Activated CD8-positive, alpha-beta memory T cell treated with anti-CD3 and anti-CD28 coated beads, Interleukin-2, amount 50 U/mL, for 24 hours (primary cell): Measurements from ENCODE around the gene EPS8L3.
"Not testable (repeated sequence)": the region's sequence is repeated elsewhere in the genome, so short reads cannot be mapped to it uniquely, and the experiment has no call there.

Experiments
- DNase-seq: peaks from one replicate; pipeline ENCODE4 v3.0.0-alpha.2; 2020; ENCODE audit errors: extremely low read depth

Gene EPS8L3, protein sequence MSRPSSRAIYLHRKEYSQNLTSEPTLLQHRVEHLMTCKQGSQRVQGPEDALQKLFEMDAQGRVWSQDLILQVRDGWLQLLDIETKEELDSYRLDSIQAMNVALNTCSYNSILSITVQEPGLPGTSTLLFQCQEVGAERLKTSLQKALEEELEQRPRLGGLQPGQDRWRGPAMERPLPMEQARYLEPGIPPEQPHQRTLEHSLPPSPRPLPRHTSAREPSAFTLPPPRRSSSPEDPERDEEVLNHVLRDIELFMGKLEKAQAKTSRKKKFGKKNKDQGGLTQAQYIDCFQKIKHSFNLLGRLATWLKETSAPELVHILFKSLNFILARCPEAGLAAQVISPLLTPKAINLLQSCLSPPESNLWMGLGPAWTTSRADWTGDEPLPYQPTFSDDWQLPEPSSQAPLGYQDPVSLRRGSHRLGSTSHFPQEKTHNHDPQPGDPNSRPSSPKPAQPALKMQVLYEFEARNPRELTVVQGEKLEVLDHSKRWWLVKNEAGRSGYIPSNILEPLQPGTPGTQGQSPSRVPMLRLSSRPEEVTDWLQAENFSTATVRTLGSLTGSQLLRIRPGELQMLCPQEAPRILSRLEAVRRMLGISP

DNA sequence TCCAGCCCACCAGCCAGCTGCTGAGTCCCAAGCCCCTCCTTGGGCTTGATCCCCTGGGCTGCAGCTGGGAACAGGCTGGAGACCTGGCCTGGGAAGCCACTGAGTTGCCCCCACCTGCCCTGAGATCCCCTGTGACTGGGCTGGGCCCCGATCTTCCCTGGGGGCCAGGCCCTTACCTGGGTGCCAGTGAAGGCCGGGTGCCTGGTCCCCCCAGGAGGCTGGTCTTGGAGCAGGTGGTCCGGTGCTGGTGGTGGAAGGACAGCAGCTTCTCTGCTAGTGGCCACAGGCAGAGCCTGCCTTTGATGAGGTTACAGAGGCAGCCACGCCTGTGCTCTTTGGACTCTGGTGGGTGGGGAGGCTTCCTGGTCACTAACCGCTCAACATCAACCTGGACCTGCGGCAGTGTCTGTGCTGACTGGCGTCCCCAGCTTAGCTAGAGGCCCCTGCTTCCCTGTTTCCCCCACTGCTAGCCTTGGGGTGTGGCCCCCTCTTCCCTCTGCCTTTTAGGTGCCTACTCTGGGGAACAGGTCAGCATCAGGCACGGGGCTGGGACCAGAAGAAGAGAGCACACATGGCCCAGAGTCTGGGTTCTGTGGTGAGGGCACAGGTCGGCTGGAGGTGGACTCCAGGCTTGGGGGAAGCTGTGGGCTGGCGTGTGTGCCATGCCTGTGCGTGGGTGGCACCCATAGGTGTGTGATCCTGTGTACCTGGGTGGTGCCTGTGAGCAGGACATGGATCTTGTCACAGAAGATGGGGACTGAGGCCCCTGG, at the start of gene EPS8L3:
Gene EPS8L3 (minus strand): TSS at position 278 of the 770 bp plus-strand sequence. CDS start 2,174 bp downstream, outside the sequence.
- DNase-seq = no peak

DNA sequence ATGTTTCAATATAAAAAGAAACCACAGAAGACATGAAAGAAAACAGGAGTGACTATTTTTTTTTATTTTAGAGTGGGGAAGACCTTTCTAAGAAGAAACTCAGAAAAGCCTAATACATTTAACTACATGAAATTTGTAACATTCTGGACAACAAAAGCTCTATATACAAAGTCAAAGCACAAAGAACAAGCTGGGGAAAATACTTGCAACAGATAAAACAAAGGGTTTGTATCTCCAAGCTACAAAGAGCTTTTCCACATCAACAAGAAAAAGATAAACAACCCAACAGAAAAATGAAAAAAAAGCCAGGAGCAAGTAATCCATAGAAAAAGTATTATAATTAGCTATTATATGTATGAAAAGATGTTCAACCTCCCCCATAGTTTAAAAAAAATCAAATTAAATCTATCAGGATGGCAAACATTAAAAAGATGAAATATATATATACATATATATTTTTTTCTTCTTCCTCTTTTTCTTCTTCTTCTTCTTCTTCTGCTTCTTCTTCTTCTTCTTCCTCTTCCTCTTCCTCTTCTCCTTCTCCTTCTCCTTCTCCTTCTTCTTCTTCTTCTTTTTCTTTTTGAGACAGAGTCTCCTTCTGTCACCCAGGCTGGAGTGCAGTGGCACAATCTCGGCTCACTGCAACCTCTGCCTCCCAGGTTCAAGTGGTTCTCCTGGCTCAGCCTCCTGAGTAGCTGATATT, 49.1 kb upstream of the EPS8L3 start:
- DNase-seq = no peak

DNA sequence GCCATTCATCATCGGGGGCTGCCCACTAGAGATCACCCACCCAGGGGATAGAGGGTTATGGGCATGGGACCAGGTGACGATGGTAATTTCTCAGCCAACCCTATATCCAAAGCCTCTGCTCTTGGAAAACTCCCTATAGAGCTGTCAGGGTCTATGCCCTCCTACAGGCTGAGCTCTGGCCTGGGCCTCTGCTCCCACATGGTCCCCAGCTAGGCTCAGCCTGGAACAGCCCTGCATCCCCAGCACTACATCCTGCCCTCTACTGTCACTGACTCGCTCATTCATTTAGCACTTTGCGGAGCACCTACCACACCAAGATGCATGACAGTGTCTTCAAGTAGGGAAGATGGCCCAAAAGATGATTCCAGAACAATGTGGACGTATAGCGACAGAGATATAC, 45.0 kb upstream of the EPS8L3 start:
- no peak for DNase-seq

DNA sequence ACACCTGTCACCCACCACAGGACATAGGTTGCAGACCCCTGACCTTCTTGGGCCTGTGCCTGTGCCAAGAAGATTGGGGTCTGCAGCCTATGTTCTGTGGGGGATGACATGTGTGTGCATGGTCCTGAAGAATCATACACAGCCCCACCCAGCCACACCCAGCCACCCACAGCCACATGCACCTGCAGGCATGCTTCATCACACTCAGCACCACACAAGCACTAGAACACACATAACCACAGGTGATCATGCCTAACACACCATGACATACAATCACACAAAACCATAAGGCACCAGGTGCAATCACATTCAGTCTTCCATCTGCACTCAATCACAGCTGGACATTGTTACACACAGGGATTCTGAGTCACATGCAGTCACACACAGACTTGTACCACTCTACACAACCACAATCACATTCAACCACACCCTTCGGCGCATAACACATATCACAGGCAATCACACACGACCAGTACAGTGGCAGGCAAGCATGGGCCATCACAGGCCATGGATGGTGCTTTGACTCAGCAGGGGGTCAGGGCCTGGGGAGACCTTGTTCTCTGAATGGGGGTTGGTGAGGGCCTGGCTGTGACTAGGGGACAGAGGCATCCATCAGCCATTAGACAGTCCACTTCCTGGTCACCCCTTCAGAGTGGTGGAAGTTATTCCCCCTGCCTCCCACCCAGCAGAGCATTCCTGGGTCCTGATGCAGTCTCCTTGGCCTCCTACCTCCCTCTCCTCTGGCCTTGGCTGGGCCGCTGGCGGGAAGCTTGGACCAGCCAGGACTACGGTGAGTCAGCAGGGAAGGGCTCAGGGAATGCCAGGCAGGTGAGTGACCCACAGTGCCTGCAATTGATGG, 44.3 kb upstream of the EPS8L3 start:
- DNase-seq = no peak

DNA sequence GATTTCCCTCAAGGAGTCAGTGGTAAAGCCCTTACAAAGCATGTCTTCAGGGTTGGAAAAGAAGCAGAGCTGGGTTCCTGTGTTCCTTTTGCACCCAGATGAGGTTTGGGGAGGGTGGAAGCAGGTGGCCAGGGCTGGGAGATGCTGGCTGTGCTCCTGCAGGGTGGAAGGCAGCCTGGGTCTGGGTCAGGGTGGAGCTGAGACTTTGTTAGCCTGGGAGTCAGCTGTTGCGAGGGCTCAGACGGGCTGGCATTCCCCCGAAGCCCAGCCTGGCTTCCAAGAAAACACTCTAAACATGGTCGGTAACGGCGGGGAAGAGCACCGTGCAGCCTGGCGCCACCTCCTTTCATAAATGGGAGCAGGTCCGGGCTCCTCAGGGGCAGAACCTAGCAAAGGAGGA, 43.7 kb upstream of the EPS8L3 start:
- no peak for DNase-seq

DNA sequence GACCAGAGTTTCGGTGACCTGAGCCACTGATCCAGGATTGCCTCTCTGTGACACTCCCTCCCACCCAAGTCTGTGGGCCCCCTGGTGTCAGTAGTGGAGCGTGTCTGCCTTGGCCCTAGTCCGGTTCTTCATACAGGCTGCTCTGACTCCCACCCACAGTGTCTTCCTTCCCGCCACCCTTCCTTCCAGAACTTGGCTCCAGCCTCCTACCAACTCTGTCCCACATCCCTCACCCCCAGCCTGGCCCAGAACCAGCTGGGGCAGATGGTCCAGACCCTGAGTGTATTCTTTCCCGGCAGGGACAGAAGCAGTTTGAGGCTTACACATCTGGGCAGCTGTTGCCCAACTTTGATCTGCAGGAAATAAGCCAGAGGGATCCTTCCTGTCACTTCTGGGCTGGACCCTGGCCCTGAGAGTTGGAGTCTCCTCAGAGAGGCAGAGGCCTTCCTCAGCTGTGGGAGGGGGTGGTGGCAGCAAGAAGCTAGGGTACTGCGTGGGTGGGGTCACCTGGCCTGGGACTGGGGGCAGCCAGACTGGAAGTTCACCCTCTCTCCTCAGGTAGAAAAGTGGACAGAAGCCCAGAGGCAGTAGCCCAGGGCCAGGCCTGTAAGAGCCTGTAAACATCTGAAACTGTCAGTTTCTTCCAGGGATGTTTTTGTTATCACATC, 43.1 kb upstream of the EPS8L3 start:
- DNase-seq = no peak

DNA sequence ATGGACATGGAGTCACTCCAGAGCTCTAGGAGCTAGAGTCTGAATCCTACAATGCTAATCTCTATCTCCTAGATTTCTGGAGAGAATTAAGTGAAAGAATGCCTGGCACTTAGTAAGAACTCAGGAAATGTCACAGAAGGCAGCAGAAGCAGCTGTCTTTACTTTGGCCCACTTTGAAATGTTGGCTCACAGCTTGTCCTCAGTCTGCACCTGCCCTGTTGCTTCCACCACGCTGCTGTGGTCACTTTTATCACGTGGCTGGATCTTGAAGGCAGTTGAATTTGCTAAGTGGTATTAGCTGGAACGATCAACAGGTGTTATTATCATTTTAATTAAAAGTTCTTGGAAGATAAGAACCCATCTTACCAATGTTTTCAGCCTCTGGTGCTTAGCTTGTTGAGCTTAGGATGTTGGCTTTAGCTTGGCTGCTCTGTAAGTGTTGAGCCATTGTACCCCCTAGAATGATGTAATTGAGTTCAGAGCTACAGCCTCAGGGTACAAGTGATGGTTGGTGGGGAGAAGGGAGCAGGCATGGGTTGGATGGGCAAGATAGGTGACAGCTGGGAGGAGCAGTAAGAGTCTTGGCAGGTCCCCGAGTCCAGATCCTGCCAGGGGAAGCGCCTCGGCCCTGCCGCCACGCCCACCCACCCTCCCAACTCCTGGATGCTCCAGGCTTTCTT, 41.9 kb upstream of the EPS8L3 start:
- no peak for DNase-seq

DNA sequence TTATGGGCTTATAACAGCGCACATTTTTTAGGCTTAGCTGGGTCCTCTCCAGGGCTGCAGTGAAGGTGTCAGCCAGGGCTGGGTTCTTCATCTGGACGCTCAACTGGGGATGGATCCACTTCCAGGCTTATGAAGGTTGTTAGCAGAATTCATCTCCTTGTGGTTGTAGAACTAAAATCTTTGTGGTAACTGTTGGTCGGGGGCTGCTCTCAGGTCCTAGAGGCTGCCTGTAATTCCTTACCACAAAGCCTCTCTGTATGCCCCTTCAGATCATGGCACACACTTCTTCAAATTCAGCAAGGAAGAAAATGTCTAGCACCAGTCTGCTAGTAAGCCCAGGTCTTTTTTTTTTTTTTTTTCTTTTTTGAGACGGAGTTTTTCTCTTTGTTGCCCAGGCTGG, 40.9 kb upstream of the EPS8L3 start:
- no peak for DNase-seq

DNA sequence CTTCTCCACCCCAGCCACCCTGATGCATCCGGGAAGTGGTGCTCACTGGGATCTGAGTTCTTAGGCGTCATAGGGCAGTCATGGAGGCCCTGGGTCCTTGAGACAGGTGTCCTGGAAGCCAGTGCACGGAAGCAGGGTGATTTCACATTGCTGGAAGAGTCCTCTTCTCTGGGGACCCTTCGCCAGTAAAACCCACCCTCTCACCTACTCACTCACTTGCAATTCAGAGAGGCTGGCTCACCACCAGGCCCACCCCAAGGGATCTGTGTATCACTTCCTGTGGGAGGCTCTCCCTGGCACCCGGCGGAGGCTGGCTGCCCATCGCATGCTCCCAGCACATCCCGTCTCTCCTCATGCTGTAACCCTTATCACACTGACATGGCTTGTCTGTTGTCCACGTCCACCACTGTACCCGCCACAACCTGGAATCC, 40.2 kb upstream of the EPS8L3 start:
- DNase-seq = no peak

DNA sequence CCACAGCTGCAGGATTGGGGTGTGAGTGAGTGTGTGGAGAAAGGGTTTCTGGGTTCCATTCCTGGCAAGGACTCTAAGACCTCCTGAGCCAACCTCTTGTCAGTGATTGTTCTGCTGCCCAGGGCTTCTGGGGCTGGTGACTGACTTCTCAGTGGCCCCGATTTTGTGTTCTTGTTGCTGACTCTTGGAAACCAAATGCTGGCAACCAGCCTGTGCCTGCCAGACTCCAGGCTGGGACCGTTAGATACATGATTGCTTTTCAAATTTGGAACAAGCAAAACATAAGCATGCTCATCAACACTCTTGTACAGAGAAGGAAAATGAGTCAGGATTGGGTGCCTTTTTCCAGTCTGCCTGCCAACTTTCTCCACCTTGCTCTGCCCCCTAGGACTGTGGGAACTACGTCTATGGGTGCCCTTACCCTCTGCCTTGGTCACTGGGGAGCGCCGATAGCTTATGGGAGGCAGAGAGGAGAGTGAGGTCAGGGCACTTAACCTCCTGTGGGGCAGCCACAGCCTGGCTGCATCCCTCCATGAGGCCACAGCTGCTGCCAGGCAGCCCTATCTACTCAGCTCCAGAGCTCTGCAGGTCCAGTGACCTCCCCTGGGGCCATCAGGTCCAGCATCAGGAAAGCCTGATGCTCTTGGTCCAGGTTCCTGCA, 39.3 kb upstream of the EPS8L3 start:
- no peak for DNase-seq

DNA sequence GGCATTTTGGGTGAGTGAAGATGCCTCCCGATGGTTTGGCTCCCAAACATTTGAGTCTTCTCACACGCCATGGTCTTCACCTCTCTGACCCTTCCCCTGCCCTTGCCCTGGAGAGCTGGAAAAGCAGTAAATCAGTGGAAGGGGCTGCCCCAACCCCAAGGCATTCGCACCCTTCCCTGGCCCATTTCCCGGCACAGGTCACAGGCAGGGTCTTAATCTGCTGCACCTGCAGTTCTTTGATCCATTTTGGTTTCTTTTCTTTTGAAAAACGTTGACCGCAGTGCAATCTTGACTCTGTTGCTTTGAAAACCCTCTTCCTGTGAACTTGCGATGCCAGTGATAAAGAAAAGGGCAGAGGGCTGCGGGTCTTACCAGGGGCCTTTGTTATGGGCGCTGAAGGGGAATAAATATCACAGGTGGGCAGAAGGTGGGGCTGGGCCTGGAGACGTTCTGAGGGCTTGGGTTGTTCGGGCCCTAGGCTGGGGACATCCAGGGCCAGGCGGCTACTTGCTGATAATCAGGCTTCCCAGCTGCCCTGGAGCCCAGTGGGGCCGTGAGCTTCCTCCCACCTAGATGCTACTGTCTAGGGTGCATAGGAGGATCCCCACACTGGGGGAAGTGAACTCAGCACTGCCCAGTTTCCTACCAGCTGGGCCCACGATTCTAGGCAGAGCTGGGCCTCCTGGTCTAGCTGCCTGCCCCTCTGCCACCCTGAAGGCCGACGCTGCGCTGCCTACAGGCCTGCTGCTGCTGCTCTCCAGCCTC, 38.6 kb upstream of the EPS8L3 start:
- DNase-seq = no peak

DNA sequence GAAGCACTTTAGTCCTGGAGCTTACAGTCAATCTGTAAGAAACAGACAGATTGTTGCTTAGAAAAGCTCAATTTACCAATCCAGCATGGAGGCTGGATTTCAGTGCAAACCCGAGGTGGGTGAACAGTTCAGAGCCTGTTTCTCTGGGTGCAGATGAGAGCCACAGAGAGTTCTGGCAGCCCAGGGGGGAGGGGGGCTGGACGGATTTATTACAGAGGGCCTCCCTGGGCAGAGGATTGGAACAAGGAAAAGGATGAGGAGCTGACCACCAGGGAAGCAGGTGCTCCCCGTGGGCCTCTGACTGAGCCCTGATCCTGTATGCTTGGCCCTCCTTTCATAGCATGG, 38.0 kb upstream of the EPS8L3 start:
- no peak for DNase-seq

DNA sequence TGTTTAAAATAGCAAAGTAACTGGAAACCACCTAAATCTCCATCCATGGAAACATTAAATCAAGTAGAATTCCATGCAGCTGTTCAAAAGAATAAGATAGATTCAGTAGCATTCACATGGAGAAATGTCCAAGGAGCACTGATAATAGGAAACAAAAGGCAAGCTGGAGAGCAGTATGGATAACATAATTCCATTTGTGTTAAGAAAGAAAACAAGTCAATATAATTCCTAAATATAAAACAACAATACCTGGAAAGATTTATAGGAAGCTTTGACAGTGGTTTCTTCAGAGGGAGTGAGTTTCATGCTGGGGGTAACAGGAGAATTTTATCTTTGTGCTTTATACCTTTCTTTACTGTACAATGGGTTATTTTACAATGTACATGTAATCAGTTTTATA, 36.6 kb upstream of the EPS8L3 start:
- DNase-seq = no peak

DNA sequence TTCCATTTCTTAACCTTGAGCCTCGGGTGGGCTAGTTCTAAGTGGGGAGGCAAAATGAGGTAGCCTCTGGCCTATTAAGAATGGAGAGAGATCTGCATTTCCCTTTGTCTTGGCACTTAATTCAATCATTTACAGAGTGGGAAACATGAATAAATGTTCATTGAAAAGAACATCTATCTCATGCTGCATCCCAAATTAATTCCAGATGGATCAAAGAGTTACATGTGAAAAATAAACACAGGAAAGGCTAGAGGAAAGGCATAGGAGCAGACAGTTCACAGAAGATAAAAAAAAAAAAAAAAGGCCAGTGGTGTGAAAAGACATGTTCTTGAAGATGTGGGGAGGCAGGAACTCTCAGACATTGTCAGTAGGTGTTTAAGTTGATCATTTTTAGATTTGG, 35.7 kb upstream of the EPS8L3 start:
- no peak for DNase-seq

DNA sequence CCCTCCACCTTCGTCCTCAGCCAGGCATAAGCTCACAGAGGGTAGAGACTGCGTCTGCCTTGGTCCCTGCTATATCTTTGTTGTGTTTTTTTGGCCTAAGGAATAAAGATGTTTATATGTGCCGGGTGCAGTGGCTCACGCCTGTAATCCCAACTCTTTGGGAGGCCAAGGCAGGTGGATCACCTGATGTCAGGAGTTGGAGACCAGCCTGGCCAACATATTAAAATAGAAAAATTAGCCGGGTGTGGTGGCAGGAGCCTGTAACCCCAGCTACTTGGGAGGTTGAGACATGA, 33.5 kb upstream of the EPS8L3 start:
- DNase-seq = not testable (repeated sequence)

DNA sequence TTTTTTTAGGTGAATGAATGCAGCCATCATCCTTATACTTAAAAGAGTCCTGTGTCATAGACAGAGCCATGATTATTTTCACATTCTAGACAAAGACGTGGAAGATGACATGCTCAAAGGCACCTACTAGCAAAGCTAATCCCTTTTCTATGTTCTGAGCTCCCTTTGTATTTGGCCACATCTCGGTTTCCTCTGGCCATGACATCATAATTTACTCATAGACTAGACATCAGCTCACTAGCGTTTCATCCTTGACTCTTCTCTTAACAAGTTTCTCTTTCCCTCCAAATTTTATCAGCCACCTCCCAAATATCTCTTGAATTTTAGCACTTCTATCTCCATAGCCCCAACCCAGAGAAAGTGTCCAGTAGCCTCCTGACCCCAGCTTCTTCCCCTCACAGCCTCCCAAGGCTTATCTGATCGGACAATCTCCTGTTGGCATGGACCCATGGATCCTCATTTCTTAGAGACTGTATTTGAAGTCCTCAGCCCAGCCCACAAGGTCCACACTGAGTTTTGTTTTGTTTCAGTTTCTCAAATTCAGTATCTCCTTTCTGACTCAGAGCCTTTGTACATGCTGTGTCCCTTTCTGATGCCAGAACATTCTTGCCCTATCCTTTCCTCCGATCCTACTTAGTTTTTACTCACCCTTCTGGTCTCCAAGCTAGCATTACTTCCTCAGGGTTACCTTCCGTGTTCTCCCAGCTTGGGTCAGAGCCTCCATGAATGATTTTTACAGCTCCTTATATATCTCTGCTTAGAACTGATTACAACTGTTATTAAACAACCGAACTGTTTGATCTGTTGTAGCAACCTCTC, 33.0 kb upstream of the EPS8L3 start:
- no peak for DNase-seq

DNA sequence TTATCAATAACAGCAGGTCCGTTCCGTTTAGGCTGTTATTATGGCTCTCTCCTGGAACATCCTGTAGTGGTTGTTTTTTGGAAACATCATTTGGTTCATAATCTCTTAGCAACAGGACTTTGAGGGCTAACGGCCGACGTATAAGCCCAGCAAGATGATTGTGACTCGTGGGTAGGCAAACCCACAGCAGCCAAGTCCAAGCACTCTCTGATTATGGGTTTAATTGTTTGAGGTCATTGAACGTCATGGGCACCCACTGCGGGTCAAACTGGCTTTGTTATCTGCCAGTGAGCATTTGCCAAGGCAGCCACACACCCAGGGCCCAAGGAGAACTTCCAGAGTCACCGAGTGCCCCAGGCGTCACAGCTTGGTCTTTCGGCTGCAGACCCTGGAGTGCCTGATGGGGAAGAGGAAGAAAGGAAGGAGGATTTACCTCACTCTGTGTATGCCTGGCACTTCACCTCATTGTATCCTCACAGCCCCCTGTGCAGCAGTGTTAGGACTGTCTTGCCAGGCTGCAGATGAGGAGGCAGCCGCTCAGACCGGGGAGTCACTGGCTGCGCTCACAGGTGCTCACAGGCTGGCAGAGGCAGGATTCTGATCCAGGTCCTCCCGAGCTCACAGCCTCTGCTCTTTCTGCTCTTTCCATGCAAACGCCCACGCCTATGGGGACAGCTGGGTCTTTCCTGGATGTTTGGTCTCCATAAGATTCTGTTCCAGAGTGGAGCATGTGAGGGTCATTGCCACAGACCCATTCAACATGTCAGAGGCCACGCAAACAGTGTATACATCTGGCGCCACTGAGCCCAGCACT, 30.8 kb upstream of the EPS8L3 start:
- no peak for DNase-seq
